Osteocyte (in vitro differentiated cells): ENCODE results near the gene LRP2BP. TPM values are rescaled to one million over a fixed set of nuclear protein-coding genes. Genes with fewer than 3 reads are reported as not detected.

Source experiments
- DNase-seq: peaks from one replicate; pipeline ENCODE4 v3.0.0; 2021; ENCODE audit warnings: mixed read lengths; ENCODE audit not compliant: unreplicated experiment; ENCODE audit errors: extremely low spot score
- H3K27ac Mint-ChIP-seq: one replicate; pipeline ENCODE4 v1.8.0; 2021; ENCODE audit warnings: mild to moderate bottlenecking, mixed read lengths; ENCODE audit not compliant: unreplicated experiment
- H3K27me3 Mint-ChIP-seq: one replicate; pipeline ENCODE4 v1.8.0; 2021; ENCODE audit warnings: mixed read lengths; ENCODE audit not compliant: unreplicated experiment
- H3K36me3 Mint-ChIP-seq: one replicate; pipeline ENCODE4 v1.8.0; 2021; ENCODE audit warnings: mixed read lengths; ENCODE audit not compliant: unreplicated experiment
- H3K4me1 Mint-ChIP-seq: one replicate; pipeline ENCODE4 v1.8.0; 2021; ENCODE audit warnings: mixed read lengths; ENCODE audit not compliant: unreplicated experiment
- H3K4me3 Mint-ChIP-seq: one replicate; pipeline ENCODE4 v1.8.0; 2021; ENCODE audit warnings: mild to moderate bottlenecking, moderate library complexity, mixed read lengths; ENCODE audit not compliant: unreplicated experiment
- H3K9me3 Mint-ChIP-seq: one replicate; pipeline ENCODE4 v1.8.0; 2021; ENCODE audit warnings: mixed read lengths; ENCODE audit not compliant: unreplicated experiment
- CTCF ChIP-seq: fragments of 200-600 bp; sonication (generic); IDR thresholded peaks from 2 replicates; pipeline ENCODE4 v1.5.0; 2021; ENCODE audit warnings: antibody characterized with exemption, mild to moderate bottlenecking, moderate library complexity
- total RNA-seq: library from RNA; stranded (reverse); gene quantifications from 2 replicates; pipeline ENCODE4 v1.2.1, GENCODE V29; 2021

Gene LRP2BP
- total RNA-seq, 1 donor from 2014 or later = 0.59 TPM

DNA sequence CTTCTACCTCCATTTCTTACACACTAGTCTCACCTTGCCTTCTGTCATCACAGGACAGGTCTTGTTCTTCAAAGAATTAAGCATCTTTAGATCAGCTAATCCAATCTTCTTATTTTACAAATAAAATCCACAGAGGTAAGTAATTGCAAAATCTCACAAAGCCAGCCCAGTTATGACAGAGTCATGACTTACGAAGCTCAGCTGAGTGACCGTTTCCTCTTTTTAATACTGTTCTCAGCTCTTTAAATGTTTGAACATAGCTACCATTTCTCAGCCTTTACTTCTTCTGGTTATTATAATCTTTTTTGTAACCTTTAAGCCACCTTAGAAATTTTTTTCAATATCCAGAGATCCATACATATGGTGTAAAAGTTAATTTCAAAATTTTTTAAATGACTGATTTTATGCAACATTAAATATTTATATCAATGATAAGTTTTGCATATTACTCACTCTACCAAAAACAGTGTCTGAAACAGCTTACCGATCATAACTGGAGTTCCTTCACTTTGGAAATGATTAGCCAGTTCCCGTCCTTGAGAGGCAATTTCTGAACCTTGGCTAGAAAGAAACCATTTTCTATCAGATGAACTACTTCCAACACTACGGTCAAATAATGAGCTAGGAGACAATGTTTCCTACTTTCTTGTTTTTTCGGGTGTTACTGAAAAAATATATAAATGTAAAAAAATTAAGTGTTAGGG is 9.7 kb upstream of the LRP2BP start:
- H3K27ac Mint-ChIP-seq = no peak overlapping the region
- peaks cover 52% of the 10 kb centered on the region for H3K36me3 Mint-ChIP-seq
- no peaks in the 10 kb centered on the region for H3K4me1 Mint-ChIP-seq
- no peak overlapping the region for H3K4me3 Mint-ChIP-seq
- H3K9me3 Mint-ChIP-seq = peaks cover 6% of the 10 kb centered on the region
- no peak for DNase-seq
- no peaks in the 10 kb centered on the region for H3K27me3 Mint-ChIP-seq
- TF ChIP-seq CTCF = no peak

- Mint-ChIP-seq H3K27me3 (no peaks in the 10 kb centered on the region), H3K9me3 (no peaks in the 10 kb centered on the region), H3K4me1 (no peaks in the 10 kb centered on the region), H3K4me3 (no peak overlapping the region), H3K36me3 (peaks cover 55% of the 10 kb centered on the region), H3K27ac (no peak overlapping the region)
- DNase-seq = no peak
- no peak for TF ChIP-seq CTCF
These were observed 8.3 kb upstream of the LRP2BP start for GRCh38 chr4:185404031-185404430.

GRCh38 chr4:185399466-185399865 is 3.7 kb upstream of the LRP2BP start:
- H3K9me3 Mint-ChIP-seq = no peaks in the 10 kb centered on the region
- TF ChIP-seq CTCF = no peak
- H3K4me3 Mint-ChIP-seq = no peak overlapping the region

GRCh38 chr4:185398618-185399017 is 2.9 kb upstream of the LRP2BP start:
- peaks cover 23% of the 10 kb centered on the region for H3K4me1 Mint-ChIP-seq
- no peak for TF ChIP-seq CTCF
- no peaks in the 10 kb centered on the region for H3K9me3 Mint-ChIP-seq
- H3K27me3 Mint-ChIP-seq = no peaks in the 10 kb centered on the region
- no peak overlapping the region for H3K4me3 Mint-ChIP-seq
- peaks cover 29% of the 10 kb centered on the region for H3K36me3 Mint-ChIP-seq
- DNase-seq = no peak
- no peak overlapping the region for H3K27ac Mint-ChIP-seq

More at GRCh38 chr4:185399466-185399865, 3.7 kb upstream of the LRP2BP start:
- Mint-ChIP-seq H3K36me3 (peaks cover 31% of the 10 kb centered on the region), H3K4me1 (peaks cover 21% of the 10 kb centered on the region), H3K27me3 (no peaks in the 10 kb centered on the region), H3K27ac (no peak overlapping the region)
- no peak for DNase-seq

DNA sequence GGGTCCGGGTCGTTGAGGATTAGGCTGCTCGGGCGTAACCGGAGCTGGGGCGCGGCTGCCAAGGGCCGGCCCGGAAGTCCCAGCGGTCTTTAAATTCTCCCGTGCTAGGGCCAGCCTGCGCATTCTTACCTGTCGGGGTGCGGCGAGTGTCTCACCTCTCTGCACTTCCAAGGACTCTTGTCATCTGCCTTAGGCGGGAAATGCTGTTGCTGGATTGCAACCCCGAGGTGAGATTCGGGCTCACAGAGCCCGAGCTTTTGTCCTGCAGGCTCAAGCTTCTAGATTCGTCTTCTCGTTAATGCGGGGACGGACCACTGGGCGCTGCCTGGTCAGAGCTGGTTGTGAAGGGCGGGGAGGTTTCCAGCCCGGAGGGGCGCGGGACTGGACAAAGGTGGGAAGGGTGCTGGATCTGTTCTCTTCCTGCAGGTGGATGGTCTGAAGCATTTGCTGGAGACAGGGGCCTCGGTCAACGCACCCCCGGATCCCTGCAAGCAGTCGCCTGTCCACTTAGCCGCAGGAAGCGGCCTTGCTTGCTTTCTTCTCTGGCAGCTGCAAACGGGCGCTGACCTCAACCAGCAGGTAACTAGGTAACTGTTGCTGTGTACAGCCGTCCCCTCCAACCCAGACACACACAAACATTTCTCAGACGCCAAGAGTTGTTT is 1.1 kb upstream of the LRP2BP start, which contains the start of gene ANKRD37:
Gene ANKRD37, plus strand, starts transcription at position 118 of the 662 bp plus-strand sequence. Its CDS starts 83 bp downstream, at position 201.
- peak within 1 kb of the TSS; percentile 83 for H3K4me3 Mint-ChIP-seq
- DNase-seq = no peak
- peaks cover 19% of the 10 kb centered on the region for H3K36me3 Mint-ChIP-seq
- TF ChIP-seq CTCF = no peak
- peaks cover 23% of the 10 kb centered on the region for H3K4me1 Mint-ChIP-seq
- no peaks in the 10 kb centered on the region for H3K27me3 Mint-ChIP-seq
- peak within 1 kb of the TSS; percentile 94 for H3K27ac Mint-ChIP-seq
- H3K9me3 Mint-ChIP-seq = no peaks in the 10 kb centered on the region
